Measurements from ENCODE around the gene IL1RL2. TPM values are rescaled to one million over a fixed set of nuclear protein-coding genes. Genes with fewer than 3 reads are reported as not detected.

The IL1RL2 gene
- total and polyA plus RNA-seq, 9 donors = 0.24 to 2.0 (median 1.2) TPM; not detected in 3

DNA sequence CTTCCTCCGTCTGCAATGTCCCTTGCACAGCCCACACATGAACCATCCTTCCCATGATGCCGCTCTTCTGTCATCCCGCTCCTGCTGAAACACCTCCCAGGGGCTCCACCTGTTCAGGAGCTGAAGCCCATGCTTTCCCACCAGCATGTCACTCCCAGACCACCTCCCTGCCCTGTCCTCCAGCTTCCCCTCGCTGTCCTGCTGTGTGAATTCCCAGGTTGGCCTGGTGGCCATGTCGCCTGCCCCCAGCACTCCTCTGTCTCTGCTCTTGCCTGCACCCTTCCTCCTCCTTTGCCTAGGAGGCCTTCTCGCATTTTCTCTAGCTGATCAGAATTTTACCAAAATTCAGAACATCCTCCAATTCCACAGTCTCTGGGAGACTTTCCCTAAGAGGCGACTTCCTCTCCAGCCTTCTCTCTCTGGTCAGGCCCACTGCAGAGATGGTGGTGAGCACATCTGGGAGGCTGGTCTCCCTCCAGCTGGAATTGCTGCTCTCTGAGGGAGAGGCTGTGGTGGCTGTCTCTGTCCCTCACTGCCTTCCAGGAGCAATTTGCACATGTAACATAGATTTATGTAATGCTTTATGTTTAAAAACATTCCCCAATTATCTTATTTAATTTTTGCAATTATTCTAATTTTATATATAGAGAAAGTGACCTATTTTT is 8.9 kb upstream of the IL1RL2 start:
- Histone ChIP-seq H3K9me3 (no peaks in the 10 kb centered on the region), H3K4me1 (ENCODE audit: insufficient read depth) (no peaks in the 10 kb centered on the region), H3K36me3 (no peaks in the 10 kb centered on the region), H3K27me3 (no peaks in the 10 kb centered on the region), H3K4me3 (no peak overlapping the region), H3K27ac (no peak overlapping the region)
- WGBS, 3 donors = 88 to 91% (median 90%) methylated on average over 7 of the region's 7 CpGs
- TF ChIP-seq EP300 (IDR thresholded peaks at IDR 0.05) = no peak
- TF ChIP-seq, protein P1, sequence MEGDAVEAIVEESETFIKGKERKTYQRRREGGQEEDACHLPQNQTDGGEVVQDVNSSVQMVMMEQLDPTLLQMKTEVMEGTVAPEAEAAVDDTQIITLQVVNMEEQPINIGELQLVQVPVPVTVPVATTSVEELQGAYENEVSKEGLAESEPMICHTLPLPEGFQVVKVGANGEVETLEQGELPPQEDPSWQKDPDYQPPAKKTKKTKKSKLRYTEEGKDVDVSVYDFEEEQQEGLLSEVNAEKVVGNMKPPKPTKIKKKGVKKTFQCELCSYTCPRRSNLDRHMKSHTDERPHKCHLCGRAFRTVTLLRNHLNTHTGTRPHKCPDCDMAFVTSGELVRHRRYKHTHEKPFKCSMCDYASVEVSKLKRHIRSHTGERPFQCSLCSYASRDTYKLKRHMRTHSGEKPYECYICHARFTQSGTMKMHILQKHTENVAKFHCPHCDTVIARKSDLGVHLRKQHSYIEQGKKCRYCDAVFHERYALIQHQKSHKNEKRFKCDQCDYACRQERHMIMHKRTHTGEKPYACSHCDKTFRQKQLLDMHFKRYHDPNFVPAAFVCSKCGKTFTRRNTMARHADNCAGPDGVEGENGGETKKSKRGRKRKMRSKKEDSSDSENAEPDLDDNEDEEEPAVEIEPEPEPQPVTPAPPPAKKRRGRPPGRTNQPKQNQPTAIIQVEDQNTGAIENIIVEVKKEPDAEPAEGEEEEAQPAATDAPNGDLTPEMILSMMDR (IDR thresholded peaks at IDR 0.05) = no peak
- TF ChIP-seq POLR2A (IDR thresholded peaks at IDR 0.05) = no peak
- DNase-seq = no peak
- intact Hi-C loops (cut with DNase I) = no loop called here

DNA sequence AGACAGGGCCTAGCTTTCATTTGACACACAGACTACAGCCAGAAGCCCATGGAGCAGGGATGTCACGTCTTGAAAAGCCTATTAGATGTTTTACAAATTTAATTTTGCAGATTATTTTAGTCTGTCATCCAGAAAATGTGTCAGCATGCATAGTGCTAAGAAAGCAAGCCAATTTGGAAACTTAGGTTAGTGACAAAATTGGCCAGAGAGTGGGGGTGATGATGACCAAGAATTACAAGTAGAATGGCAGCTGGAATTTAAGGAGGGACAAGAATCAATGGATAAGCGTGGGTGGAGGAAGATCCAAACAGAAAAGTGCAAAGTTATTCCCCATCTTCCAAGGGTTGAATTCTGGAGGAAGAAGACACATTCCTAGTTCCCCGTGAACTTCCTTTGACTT is 7.8 kb upstream of the IL1RL2 start:
- 60 to 76% (median 75%) methylated on average over 3 of the region's 3 CpGs for WGBS, 3 donors
- H3K4me3 ChIP-seq = no peak overlapping the region
- H3K9me3 ChIP-seq = no peaks in the 10 kb centered on the region
- no peaks in the 10 kb centered on the region for H3K4me1 ChIP-seq (ENCODE audit: insufficient read depth)
- H3K27me3 ChIP-seq = no peaks in the 10 kb centered on the region
- no peaks in the 10 kb centered on the region for H3K36me3 ChIP-seq
- intact Hi-C loops (cut with DNase I) = no loop called here
- no peak overlapping the region for H3K27ac ChIP-seq
- DNase-seq = no peak
- TF ChIP-seq, protein P1 (IDR thresholded peaks at IDR 0.05) = no peak
- TF ChIP-seq POLR2A (IDR thresholded peaks at IDR 0.05) (no peak), EP300 (IDR thresholded peaks at IDR 0.05) (no peak)

DNA sequence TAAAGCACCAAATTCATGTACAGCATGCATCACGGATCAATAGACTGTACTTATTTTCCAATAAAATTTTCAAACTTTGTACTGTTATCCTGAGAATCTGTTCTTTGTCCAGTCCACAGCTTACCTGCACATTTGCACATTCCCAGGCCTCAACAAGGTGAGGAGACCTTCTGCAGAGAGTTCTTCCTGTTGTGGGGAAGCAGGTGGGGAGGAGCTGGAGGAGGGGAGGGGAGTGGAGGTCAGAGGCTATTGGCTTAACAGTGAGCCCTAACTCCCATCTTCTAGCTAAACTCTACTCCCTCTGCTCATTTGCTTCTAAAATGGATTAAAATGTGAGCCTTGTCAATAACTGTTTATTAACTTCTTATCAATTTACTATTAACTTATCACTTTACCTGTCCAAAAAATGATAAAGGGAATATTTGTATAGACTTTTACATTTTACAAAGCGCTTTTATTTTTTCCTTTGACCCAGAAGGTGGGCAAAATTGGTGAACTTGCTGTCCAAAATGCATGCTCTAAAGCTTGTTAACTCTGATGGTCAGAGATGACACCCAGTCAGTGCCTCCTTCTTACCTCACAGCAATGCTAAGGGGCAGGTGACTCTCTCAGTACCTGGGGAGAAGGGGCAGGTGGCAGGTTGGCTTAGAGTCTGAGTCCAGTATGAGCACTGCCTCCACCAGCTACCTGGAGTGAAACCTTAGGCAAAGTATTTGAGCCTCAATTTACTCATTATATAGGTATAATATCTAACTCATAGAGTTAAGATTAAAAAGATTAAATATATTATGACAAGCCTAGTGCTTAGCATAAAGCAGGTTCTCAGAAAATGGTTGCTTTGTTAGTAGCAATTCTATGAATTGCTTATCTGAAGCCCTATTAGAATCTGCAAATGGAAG is 6.8 kb upstream of the IL1RL2 start:
- TF ChIP-seq POLR2A (IDR thresholded peaks at IDR 0.05) = no peak
- TF ChIP-seq, protein P1 (IDR thresholded peaks at IDR 0.05) = no peak
- TF ChIP-seq EP300 (IDR thresholded peaks at IDR 0.05) = no peak
- Histone ChIP-seq H3K4me1 (ENCODE audit: insufficient read depth) (no peaks in the 10 kb centered on the region), H3K36me3 (no peaks in the 10 kb centered on the region), H3K27ac (no peak overlapping the region), H3K9me3 (no peaks in the 10 kb centered on the region), H3K27me3 (no peaks in the 10 kb centered on the region), H3K4me3 (no peak overlapping the region)
- intact Hi-C loops (cut with DNase I) = no loop called here
- WGBS, 3 donors = 93 to 98% (median 97%) methylated on average over 2 of the region's 2 CpGs
- no peak for DNase-seq

DNA sequence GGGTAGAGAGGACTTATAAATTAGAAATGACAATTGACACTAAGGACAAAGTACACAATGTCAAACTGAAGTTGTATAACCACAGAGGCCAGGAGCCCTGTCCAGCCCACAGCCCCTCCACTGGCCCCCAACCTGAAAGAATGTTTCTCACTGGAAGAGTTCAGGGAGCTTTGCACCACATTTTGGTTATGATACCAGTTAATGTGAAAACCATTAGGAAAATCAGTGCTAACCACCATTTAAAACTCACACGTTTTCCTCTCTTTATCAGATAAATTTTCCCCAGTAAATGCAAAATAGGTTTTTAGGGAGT is 6.2 kb upstream of the IL1RL2 start:
- Histone ChIP-seq H3K27ac (no peak overlapping the region), H3K36me3 (no peaks in the 10 kb centered on the region), H3K4me1 (ENCODE audit: insufficient read depth) (no peaks in the 10 kb centered on the region), H3K9me3 (no peaks in the 10 kb centered on the region), H3K27me3 (no peaks in the 10 kb centered on the region), H3K4me3 (no peak overlapping the region)
- 11 to 26% (median 25%) methylated on average over 1 of the region's 1 CpG for WGBS, 3 donors
- intact Hi-C loops (cut with DNase I) = no loop called here
- DNase-seq = no peak
- TF ChIP-seq EP300 (IDR thresholded peaks at IDR 0.05) (no peak), POLR2A (IDR thresholded peaks at IDR 0.05) (no peak)
- TF ChIP-seq, protein P1 (IDR thresholded peaks at IDR 0.05) = no peak

Data from ovary (tissue), 9 donors.